ENCODE measurements around the gene EVX1.

Gene EVX1

DNA sequence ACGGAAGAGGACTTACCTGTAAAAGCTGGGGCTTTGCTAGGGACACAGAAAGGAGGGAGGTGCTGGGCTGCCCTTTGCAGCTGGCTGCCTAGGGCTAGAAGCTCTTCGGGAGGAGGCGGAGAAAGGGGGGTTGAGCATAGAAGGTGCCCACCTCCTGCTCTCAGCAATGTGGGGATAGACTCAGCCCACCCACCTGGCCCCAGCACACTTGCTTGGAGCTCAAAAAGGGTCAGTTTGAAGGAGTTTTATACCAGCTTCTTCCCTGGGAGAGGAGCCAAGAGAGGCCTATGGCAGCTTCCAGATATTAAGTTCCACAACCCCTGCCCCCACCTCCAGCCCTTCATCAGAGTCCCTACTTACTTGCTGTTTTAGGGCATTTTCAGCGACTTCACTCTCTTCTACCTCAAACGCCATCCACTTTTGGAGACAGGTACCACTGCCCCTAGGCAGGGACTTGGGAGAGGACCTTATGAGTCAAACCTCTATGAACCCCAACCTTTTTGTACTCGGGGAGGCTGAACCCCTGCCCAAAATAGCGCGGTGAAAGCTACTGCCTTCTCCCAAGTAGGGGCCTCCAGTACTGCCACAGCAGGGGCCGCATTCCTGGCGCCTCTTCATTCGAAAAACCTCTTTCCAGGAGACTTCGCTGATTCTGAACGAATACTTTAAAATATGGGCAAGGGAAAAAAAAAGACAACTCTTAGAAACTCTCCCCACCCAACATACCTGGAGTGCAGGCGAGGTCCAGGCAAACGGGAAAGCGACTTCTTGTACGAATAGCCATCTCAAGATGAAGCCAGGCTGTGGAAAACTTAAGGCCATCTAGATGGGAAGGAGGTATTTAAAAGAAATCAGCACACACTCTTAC, 1.2 kb upstream of the EVX1 start:
- no peak overlapping the region for H3K4me3 ChIP-seq (ENCODE audit: low read depth, low read length)
- in situ Hi-C loops (cut with HindIII; ENCODE audit: low sequenced_read_pairs) = no loop called here
- no peak for DNase-seq (ENCODE audit: low read depth, low spot score)
- TF ChIP-seq, protein P1, sequence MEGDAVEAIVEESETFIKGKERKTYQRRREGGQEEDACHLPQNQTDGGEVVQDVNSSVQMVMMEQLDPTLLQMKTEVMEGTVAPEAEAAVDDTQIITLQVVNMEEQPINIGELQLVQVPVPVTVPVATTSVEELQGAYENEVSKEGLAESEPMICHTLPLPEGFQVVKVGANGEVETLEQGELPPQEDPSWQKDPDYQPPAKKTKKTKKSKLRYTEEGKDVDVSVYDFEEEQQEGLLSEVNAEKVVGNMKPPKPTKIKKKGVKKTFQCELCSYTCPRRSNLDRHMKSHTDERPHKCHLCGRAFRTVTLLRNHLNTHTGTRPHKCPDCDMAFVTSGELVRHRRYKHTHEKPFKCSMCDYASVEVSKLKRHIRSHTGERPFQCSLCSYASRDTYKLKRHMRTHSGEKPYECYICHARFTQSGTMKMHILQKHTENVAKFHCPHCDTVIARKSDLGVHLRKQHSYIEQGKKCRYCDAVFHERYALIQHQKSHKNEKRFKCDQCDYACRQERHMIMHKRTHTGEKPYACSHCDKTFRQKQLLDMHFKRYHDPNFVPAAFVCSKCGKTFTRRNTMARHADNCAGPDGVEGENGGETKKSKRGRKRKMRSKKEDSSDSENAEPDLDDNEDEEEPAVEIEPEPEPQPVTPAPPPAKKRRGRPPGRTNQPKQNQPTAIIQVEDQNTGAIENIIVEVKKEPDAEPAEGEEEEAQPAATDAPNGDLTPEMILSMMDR (IDR thresholded peaks at IDR 0.05; ENCODE audit: low read depth, low read length) = no peak

DNA sequence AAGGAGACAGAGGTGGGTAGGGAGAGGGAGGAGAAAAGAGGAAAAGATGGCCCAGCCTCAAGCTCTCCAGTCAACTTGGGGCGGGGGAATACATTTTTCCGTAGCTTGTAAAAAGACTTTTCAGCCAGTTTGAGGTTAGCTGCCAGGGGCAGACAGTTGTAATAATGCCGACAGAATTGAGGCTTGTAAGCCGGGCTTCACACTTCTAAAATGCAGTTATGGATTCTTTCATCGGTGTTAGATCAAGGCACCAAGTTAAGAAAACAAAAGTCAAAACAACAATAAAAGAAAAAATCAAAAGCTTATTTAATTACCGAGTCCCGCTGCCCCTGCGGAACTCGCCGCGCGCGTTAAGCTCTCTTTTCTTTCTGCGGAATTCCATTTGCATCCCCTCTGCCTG, 448 bp upstream of the EVX1 start:
- in situ Hi-C loops (cut with HindIII; ENCODE audit: low sequenced_read_pairs) = no loop called here
- TF ChIP-seq, protein P1 (IDR thresholded peaks at IDR 0.05; ENCODE audit: low read depth, low read length) = no peak
- no peak for DNase-seq (ENCODE audit: low read depth, low spot score)
- H3K4me3 ChIP-seq (ENCODE audit: low read depth, low read length) = no peak overlapping the region

DNA sequence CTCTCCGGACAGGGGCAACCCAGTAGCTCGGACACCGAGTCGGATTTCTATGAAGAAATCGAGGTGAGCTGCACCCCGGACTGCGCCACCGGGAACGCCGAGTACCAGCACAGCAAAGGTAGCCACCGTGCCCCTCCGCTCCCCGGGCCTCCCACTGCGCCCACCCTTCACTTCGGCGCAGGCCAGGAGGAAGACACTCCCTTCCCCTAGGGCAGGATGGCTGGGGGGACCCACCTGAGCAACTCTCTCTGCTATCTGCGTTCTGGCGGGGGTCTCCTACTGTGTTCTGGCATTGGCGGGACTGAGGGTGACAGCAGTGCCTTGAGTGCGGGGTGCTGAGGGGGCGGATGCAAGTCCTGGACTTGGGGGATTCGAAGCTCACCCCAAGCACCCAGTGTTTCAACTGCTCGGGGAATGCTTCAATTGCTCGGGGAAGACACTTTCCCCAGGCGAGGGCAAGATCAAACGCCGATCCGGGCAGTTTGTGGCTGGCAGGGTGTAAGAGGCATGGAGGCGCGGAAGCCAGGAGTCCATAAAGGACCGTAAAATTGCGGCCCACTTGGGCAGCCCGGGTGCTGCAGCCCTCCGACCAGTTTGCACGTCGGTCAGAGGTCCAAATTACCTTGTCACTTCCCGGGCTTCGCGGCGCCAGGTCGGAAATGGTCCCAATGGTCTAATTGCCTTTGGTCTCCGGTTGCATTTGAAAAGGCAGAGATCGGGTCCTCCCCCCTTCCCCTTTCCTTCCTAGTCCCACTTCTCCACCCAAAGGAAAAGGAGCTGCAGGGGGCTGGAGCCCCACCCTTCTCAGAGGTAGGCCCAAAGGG, 950 bp downstream of the EVX1 start:
- TF ChIP-seq, protein P1 (IDR thresholded peaks at IDR 0.05; ENCODE audit: low read depth, low read length) = no peak
- in situ Hi-C loops (cut with HindIII; ENCODE audit: low sequenced_read_pairs) = no loop called here
- no peak for DNase-seq (ENCODE audit: low read depth, low spot score)
- H3K4me3 ChIP-seq (ENCODE audit: low read depth, low read length) = no peak overlapping the region

DNA sequence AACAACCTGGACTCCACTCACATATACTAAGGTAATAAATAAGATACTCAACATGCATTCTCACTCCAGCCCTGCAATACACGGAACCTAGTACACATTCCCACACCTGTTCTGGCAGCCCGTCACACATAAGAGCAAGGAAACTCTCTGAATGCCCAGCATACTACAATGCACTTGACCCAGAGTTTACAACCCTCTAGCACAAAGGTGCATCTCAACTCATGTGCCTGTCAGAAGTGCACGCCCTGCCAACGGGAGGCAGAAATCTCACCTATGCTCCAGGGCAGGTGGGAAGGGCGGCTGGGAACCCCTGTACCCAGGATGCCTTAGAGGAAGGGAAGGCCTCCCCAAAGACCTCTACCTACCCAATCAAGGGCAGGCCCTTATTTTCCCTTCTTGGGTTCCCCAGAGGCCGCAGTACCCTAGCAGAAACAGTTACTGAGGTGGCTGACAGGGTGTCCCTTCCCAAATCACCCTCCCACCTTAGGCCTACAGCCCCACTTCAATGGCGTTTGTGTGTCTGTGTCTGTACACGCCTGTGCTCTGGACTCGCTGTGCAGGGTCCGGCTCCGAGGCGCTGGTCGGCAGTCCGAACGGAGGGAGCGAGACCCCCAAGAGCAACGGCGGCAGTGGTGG, 2.0 kb downstream of the EVX1 start:
- in situ Hi-C loops (cut with HindIII; ENCODE audit: low sequenced_read_pairs) = no loop called here
- H3K4me3 ChIP-seq (ENCODE audit: low read depth, low read length) = no peak overlapping the region
- TF ChIP-seq, protein P1 (IDR thresholded peaks at IDR 0.05; ENCODE audit: low read depth, low read length) = no peak
- DNase-seq (ENCODE audit: low read depth, low spot score) = no peak

DNA sequence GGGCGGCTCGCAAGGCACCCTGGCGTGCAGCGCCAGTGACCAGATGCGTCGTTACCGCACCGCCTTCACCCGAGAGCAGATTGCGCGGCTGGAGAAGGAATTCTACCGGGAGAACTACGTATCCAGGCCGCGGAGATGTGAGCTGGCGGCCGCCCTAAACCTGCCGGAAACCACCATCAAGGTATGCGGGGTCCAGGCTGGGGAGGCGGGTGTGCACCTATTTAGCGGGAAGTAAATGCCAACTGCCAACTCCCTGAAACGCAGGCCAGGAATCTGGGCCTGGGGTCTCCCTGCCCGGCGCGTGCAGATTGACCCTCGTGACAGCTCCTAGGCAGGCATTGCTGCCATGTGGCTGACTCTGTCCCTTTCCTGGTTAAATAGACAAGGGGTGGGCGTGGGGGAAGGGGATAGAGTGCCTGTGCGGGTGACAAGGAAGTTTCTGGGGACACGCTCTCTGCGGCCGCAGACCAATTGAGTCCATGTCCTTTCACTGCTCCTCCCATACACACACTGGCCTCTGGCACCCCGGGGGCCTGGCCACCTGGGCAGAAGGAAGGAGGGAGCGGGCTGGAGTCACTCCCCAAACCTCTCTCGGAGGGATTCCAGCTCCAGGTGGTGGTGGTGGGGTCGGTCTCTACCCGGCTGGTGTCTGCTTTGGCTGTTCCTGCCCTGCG, 2.7 kb downstream of the EVX1 start:
- no peak for DNase-seq (ENCODE audit: low read depth, low spot score)
- TF ChIP-seq, protein P1 (IDR thresholded peaks at IDR 0.05; ENCODE audit: low read depth, low read length) = no peak
- H3K4me3 ChIP-seq (ENCODE audit: low read depth, low read length) = no peak overlapping the region
- in situ Hi-C loops (cut with HindIII; ENCODE audit: low sequenced_read_pairs) = no loop called here

Data from astrocyte of the spinal cord (primary cell).